ENCODE results near the gene CSMD2.

DNA sequence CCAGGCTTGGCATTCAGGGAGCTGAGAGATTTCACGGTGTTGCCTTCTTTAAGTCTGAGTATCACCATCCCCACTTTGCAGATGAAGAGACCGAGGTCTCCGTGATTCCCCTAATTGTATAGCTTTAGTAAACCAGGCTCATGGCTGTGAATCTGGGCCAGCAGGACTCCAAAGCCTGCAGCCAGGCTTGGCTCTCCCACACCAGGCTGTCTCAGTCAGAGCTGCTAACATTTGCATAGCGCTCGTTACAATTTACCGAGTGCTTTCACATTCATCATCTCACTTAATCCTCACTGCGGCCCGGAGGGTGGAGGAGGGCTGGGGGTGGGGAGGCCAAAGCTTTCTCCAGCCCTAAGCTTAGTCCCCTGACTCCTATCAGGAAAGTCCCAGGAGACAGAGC lies 23.4 kb upstream of the CSMD2 start:
- TF ChIP-seq MAZ (IDR thresholded peaks at IDR 0.05; ENCODE audit: borderline replicate concordance, low read depth, low read length) (no peak), RCOR1 (IDR thresholded peaks at IDR 0.05; ENCODE audit: insufficient replicate concordance, low read length) (no peak), POLR2A (IDR thresholded peaks at IDR 0.05; ENCODE audit: low read depth, low read length) (no peak)
- TF ChIP-seq, protein P1, sequence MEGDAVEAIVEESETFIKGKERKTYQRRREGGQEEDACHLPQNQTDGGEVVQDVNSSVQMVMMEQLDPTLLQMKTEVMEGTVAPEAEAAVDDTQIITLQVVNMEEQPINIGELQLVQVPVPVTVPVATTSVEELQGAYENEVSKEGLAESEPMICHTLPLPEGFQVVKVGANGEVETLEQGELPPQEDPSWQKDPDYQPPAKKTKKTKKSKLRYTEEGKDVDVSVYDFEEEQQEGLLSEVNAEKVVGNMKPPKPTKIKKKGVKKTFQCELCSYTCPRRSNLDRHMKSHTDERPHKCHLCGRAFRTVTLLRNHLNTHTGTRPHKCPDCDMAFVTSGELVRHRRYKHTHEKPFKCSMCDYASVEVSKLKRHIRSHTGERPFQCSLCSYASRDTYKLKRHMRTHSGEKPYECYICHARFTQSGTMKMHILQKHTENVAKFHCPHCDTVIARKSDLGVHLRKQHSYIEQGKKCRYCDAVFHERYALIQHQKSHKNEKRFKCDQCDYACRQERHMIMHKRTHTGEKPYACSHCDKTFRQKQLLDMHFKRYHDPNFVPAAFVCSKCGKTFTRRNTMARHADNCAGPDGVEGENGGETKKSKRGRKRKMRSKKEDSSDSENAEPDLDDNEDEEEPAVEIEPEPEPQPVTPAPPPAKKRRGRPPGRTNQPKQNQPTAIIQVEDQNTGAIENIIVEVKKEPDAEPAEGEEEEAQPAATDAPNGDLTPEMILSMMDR (conservative IDR thresholded peaks at IDR 0.05; ENCODE audit: low read depth, low read length), result no peak
- TF ChIP-seq, protein P2, sequence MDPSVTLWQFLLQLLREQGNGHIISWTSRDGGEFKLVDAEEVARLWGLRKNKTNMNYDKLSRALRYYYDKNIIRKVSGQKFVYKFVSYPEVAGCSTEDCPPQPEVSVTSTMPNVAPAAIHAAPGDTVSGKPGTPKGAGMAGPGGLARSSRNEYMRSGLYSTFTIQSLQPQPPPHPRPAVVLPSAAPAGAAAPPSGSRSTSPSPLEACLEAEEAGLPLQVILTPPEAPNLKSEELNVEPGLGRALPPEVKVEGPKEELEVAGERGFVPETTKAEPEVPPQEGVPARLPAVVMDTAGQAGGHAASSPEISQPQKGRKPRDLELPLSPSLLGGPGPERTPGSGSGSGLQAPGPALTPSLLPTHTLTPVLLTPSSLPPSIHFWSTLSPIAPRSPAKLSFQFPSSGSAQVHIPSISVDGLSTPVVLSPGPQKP (IDR thresholded peaks at IDR 0.05; ENCODE audit: borderline replicate concordance, low read depth, low read length), result no peak
